ENCODE measurements around the gene GIMAP2. TPM values are rescaled to one million over a fixed set of nuclear protein-coding genes. Genes with fewer than 3 reads are reported as not detected.

The GIMAP2 gene
- total RNA-seq, 1 experiment from 2014 or later = not detected

- ChIA-PET CTCF (no interaction called here), POLR2A (no interaction called here), RAD21 (ENCODE audit: low non-redundant PET in 1 of 2, low total read pairs in 2 of 2, uncharacterized antibody in 2 of 2, unreplicated experiment in 2 of 2) (no interaction called here)
- Histone ChIP-seq H3K9ac (ENCODE audit: low read length) (no peak overlapping the region), H3K9me2 (ENCODE audit: insufficient read depth) (no peaks in the 10 kb centered on the region), H3K27ac (ENCODE audit: low read depth, low read length) (no peak overlapping the region), H3K36me3 (ENCODE audit: control insufficient read depth in 1 of 2, insufficient read depth in 2 of 2, low read length in 2 of 2) (no peaks in the 10 kb centered on the region), H2AFZ (ENCODE audit: low read depth, low read length, poor library complexity, severe bottlenecking) (no peak overlapping the region), H3K79me2 (ENCODE audit: insufficient read depth, low read length) (no peaks in the 10 kb centered on the region), H3K27me3 (ENCODE audit: insufficient read depth, low read length) (peaks cover 25% of the 10 kb centered on the region), H3K4me1 (ENCODE audit: control insufficient read depth in 1 of 2, insufficient read depth in 2 of 2, low read length in 2 of 2) (no peaks in the 10 kb centered on the region), H3K4me3 (replicated peaks in 1 of 2; ENCODE audit: low read depth in 1 of 2, low read length in 2 of 2) (no peak overlapping the region), H3K4me2 (ENCODE audit: low read length) (no peak overlapping the region), H4K20me1 (ENCODE audit: insufficient read depth) (no peaks in the 10 kb centered on the region), H3K9me3 (ENCODE audit: control insufficient read depth in 1 of 2, insufficient read depth in 1 of 2, low read depth in 1 of 2, low read length in 2 of 2) (no peaks in the 10 kb centered on the region)
- DNase-seq (ENCODE audit: low read depth, low spot score) (no peak), ATAC-seq (no peak)
- no TSS peak for BruUV-seq (replicated peaks)
- TF ChIP-seq EGR1 (IDR thresholded peaks at IDR 0.05; ENCODE audit: low read depth) (no peak), SRF (IDR thresholded peaks at IDR 0.05; ENCODE audit: low read depth) (no peak), MAX (IDR thresholded peaks at IDR 0.05) (no peak), ZFX (IDR thresholded peaks at IDR 0.05) (no peak), CEBPB (IDR thresholded peaks at IDR 0.05; ENCODE audit: low read depth) (no peak), ELF1 (IDR thresholded peaks at IDR 0.05; ENCODE audit: borderline replicate concordance, low read depth) (no peak), REST (IDR thresholded peaks at IDR 0.05; ENCODE audit: low read depth) (no peak), ZBTB33 (IDR thresholded peaks at IDR 0.05; ENCODE audit: extremely low read depth, insufficient replicate concordance, low read length) (no peak), SIN3A (IDR thresholded peaks at IDR 0.05; ENCODE audit: low read depth) (no peak), ZNF274 (IDR thresholded peaks at IDR 0.05; ENCODE audit: low read depth, low read length) (no peak), JUND (IDR thresholded peaks at IDR 0.05) (no peak), EZH2 (IDR thresholded peaks at IDR 0.05) (no peak), RAD21 (IDR thresholded peaks at IDR 0.05; ENCODE audit: low read depth) (no peak), CBX3 (IDR thresholded peaks at IDR 0.05; ENCODE audit: low read depth) (no peak), CTCF (IDR thresholded peaks at IDR 0.05 in 2 of 3, conservative IDR thresholded peaks at IDR 0.05 in 1 of 3; ENCODE audit: borderline replicate concordance in 1 of 3, insufficient read depth in 1 of 3, low read depth in 2 of 3, low read length in 2 of 3) (no peak), POLR2AphosphoS5 (IDR thresholded peaks at IDR 0.05; ENCODE audit: low read depth, low read length) (no peak)
- intact Hi-C loops (cut with micrococcal nuclease) = no loop called here
These were observed 31.4 kb downstream of the GIMAP2 start for GRCh38 chr7:150716939-150717338.
